OCI-LY1 (cell line): ENCODE measurements around the gene PID1.
"Not testable (repeated sequence)": the region's sequence is repeated elsewhere in the genome, so short reads cannot be mapped to it uniquely, and the experiment has no call there.

Experiments used
- H2AFZ ChIP-seq: fragments of 200-600 bp; sonication (generic), shearing (Covaris generic); 2 replicates; pipeline ENCODE4 v1.6.0; 2014; ENCODE audit warnings: antibody characterized with exemption, mild to moderate bottlenecking, low read length
- H3F3A ChIP-seq: fragments of 200-600 bp; sonication (generic), shearing (Covaris generic); 2 replicates; pipeline ENCODE4 v1.6.0; 2014; ENCODE audit warnings: mild to moderate bottlenecking, antibody characterized with exemption, low read length, moderate library complexity; ENCODE audit not compliant: insufficient read depth
- H3K27ac ChIP-seq: fragments of 200-600 bp; sonication (generic); 2 replicates; pipeline ENCODE4 v1.5.1; 2014; ENCODE audit warnings: low read length, mixed run types, mild to moderate bottlenecking, low read depth; ENCODE audit not compliant: poor library complexity, severe bottlenecking
- H3K27me3 ChIP-seq: fragments of 200-600 bp; sonication (generic); 2 replicates; pipeline ENCODE4 v1.6.0; 2014; ENCODE audit warnings: antibody characterized with exemption, mild to moderate bottlenecking, low read length, moderate library complexity; ENCODE audit not compliant: insufficient read depth
- H3K36me3 ChIP-seq: fragments of 200-600 bp; sonication (generic); 2 replicates; pipeline ENCODE4 v1.6.1; 2014; ENCODE audit warnings: mild to moderate bottlenecking, antibody characterized with exemption, low read length, moderate library complexity, mixed read lengths; ENCODE audit not compliant: insufficient read depth
- H3K4me1 ChIP-seq: fragments of 200-600 bp; sonication (generic); 2 replicates; pipeline ENCODE4 v1.5.1; 2014; ENCODE audit warnings: mild to moderate bottlenecking, low read length, moderate library complexity; ENCODE audit not compliant: insufficient read depth, severe bottlenecking
- H3K4me2 ChIP-seq: fragments of 200-600 bp; sonication (generic), shearing (Covaris generic); 2 replicates; pipeline ENCODE4 v1.6.1; 2014; ENCODE audit warnings: low read length
- H3K4me3 ChIP-seq: fragments of 200-600 bp; sonication (generic); 2 replicates; pipeline ENCODE4 v1.5.1; 2014; ENCODE audit warnings: low read length, low read depth, mild to moderate bottlenecking, mixed read lengths; ENCODE audit not compliant: poor library complexity, severe bottlenecking
- H3K79me2 ChIP-seq: fragments of 200-600 bp; shearing (Covaris generic); 2 replicates; pipeline ENCODE4 v1.6.1; 2016; ENCODE audit warnings: mixed run types, low read length, mixed read lengths; ENCODE audit not compliant: insufficient read depth
- H3K9ac ChIP-seq: fragments of 200-600 bp; sonication (generic), shearing (Covaris generic); 2 replicates; pipeline ENCODE4 v1.6.1; 2014; ENCODE audit warnings: mild to moderate bottlenecking, low read length, mixed read lengths
- H3K9me2 ChIP-seq: fragments of 200-600 bp; sonication (generic), shearing (Covaris generic); 2 replicates; pipeline ENCODE4 v1.6.1; 2014; ENCODE audit warnings: low read depth, mild to moderate bottlenecking, low read length, mixed read lengths
- H3K9me3 ChIP-seq: fragments of 200-600 bp; shearing (Covaris generic); 2 replicates; pipeline ENCODE4 v1.6.1; 2014; ENCODE audit warnings: low read length, mixed read lengths
- H4K20me1 ChIP-seq: fragments of 200-600 bp; sonication (generic), shearing (Covaris generic); 2 replicates; pipeline ENCODE4 v1.6.0; 2016; ENCODE audit warnings: mild to moderate bottlenecking, low read length; ENCODE audit not compliant: insufficient read depth
- EZH2 ChIP-seq: fragments of 200-600 bp; sonication (generic), shearing (Covaris generic); IDR thresholded peaks from 2 replicates; pipeline ENCODE4 v1.8.0; 2017; ENCODE audit warnings: borderline replicate concordance, mixed run types, mild to moderate bottlenecking, antibody characterized with exemption, low read length, moderate library complexity, mixed read lengths
- TF ChIP-seq, protein P1 (sequence below): fragments of 200-600 bp; sonication (generic), shearing (Covaris generic); IDR thresholded peaks from 2 replicates; pipeline ENCODE4 v1.5.1; 2017; ENCODE audit warnings: mild to moderate bottlenecking, antibody characterized with exemption, low read length, moderate library complexity, mixed read lengths

PID1 gene

DNA sequence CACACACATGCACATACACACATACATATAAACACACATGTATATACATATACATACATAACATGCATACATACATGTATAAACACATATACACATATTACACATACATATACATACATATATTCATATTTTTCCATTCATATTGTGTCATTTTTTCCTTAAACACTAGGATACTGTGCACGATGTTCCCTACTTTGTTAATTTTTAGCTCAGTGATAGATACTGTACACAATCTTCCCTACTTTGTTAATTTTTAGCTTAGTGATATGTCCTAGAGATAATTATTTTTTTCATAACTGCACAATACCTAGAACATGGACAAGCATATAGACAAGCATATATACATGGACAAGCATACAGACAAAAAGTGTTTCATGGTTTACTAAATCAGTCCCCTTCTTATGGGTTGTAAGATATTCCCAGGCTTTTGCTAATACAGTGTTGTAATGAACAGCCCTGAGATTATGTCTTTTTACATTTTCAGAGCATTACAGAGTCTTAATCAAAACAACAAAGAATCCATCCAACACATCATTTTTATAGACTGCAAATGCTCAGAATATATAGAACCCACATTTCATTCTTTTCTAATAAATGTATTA, 75.6 kb downstream of the PID1 start:
- Histone ChIP-seq H3F3A (no peaks in the 10 kb centered on the region), H2AFZ (no peak overlapping the region), H3K27me3 (no peaks in the 10 kb centered on the region), H3K27ac (no peak overlapping the region), H3K9me3 (no peaks in the 10 kb centered on the region), H4K20me1 (no peaks in the 10 kb centered on the region), H3K79me2 (no peaks in the 10 kb centered on the region), H3K4me2 (no peak overlapping the region), H3K4me3 (no peak overlapping the region), H3K9me2 (no peaks in the 10 kb centered on the region), H3K9ac (no peak overlapping the region), H3K36me3 (no peaks in the 10 kb centered on the region), H3K4me1 (no peaks in the 10 kb centered on the region)
- TF ChIP-seq, protein P1, sequence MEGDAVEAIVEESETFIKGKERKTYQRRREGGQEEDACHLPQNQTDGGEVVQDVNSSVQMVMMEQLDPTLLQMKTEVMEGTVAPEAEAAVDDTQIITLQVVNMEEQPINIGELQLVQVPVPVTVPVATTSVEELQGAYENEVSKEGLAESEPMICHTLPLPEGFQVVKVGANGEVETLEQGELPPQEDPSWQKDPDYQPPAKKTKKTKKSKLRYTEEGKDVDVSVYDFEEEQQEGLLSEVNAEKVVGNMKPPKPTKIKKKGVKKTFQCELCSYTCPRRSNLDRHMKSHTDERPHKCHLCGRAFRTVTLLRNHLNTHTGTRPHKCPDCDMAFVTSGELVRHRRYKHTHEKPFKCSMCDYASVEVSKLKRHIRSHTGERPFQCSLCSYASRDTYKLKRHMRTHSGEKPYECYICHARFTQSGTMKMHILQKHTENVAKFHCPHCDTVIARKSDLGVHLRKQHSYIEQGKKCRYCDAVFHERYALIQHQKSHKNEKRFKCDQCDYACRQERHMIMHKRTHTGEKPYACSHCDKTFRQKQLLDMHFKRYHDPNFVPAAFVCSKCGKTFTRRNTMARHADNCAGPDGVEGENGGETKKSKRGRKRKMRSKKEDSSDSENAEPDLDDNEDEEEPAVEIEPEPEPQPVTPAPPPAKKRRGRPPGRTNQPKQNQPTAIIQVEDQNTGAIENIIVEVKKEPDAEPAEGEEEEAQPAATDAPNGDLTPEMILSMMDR, result no peak
- no peak for TF ChIP-seq EZH2

DNA sequence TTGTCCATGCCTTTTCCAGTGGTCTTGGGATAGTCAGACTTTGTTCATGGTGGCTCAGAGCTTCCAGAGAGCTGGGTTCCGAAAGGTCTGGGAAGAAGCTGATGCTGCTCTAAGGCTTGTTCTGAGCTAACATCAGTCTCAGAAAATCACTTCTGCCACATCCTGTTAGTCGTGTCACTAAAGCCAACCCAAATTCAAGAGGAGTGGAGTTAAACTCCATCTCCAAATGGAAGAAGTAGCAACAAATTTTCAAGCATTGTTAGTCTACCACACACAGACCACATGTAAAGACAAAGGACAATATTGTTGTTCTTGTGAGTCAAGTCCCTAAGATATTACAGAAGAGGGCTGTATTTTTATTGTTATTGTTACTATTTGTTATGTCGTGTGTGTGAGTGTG, 77.8 kb downstream of the PID1 start:
- H3K4me2 ChIP-seq, result no peak overlapping the region
- no peaks in the 10 kb centered on the region for H3K79me2 ChIP-seq
- H3K9ac ChIP-seq, result no peak overlapping the region
- H3K27ac ChIP-seq, result no peak overlapping the region
- no peaks in the 10 kb centered on the region for H3K36me3 ChIP-seq
- H3K4me1 ChIP-seq, result no peaks in the 10 kb centered on the region
- no peak overlapping the region for H3K4me3 ChIP-seq
- no peaks in the 10 kb centered on the region for H3K9me2 ChIP-seq
- no peaks in the 10 kb centered on the region for H4K20me1 ChIP-seq
- H3K9me3 ChIP-seq, result no peaks in the 10 kb centered on the region
- H2AFZ ChIP-seq, result no peak overlapping the region
- TF ChIP-seq, protein P1, result no peak
- no peak for TF ChIP-seq EZH2
- H3K27me3 ChIP-seq, result no peaks in the 10 kb centered on the region
- H3F3A ChIP-seq, result no peaks in the 10 kb centered on the region

GRCh38 chr2:229191413-229191812, 79.7 kb downstream of the PID1 start:
- Histone ChIP-seq H3K79me2 (no peaks in the 10 kb centered on the region), H3K27me3 (no peaks in the 10 kb centered on the region), H4K20me1 (no peaks in the 10 kb centered on the region), H3K4me1 (no peaks in the 10 kb centered on the region), H3K27ac (no peak overlapping the region), H3K9ac (no peak overlapping the region), H3K9me2 (no peaks in the 10 kb centered on the region), H3K36me3 (no peaks in the 10 kb centered on the region), H3K4me3 (no peak overlapping the region), H3K9me3 (no peaks in the 10 kb centered on the region), H3K4me2 (no peak overlapping the region), H3F3A (no peaks in the 10 kb centered on the region), H2AFZ (no peak overlapping the region)
- TF ChIP-seq, protein P1, result no peak
- no peak for TF ChIP-seq EZH2

DNA sequence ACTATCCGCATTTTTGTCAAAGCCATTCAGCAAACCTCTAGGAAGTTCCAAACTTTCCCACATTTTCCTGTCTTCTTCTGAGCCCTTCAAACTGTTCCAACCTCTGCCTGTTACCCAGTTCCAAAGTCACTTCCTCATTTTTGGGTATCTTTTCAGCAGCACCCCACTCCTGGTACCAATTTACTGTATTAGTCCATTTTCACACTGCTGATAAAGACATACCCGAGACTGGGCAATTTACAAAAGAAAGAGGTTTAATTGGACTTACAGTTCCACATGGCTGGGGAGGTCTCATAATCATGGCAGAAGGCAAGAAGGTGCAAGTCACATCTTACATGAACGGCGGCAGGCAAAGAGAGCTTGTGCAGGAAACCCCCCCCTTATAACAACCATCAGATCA, 84.0 kb downstream of the PID1 start:
- not testable (repeated sequence) for H3K9me3 ChIP-seq, H2AFZ ChIP-seq

More for the DNA sequence above, 84.0 kb downstream of the PID1 start:
- not testable (repeated sequence) for H3K79me2 ChIP-seq, H3K36me3 ChIP-seq, H4K20me1 ChIP-seq, H3K27me3 ChIP-seq, H3K4me1 ChIP-seq, H3K4me3 ChIP-seq, H3F3A ChIP-seq, H3K9me2 ChIP-seq, H3K9ac ChIP-seq, H3K4me2 ChIP-seq, H3K27ac ChIP-seq
